ENCODE data around the gene KLHL41.

- TF ChIP-seq POLR2A (IDR thresholded peaks at IDR 0.05), result no peak
- TF ChIP-seq, protein P1, sequence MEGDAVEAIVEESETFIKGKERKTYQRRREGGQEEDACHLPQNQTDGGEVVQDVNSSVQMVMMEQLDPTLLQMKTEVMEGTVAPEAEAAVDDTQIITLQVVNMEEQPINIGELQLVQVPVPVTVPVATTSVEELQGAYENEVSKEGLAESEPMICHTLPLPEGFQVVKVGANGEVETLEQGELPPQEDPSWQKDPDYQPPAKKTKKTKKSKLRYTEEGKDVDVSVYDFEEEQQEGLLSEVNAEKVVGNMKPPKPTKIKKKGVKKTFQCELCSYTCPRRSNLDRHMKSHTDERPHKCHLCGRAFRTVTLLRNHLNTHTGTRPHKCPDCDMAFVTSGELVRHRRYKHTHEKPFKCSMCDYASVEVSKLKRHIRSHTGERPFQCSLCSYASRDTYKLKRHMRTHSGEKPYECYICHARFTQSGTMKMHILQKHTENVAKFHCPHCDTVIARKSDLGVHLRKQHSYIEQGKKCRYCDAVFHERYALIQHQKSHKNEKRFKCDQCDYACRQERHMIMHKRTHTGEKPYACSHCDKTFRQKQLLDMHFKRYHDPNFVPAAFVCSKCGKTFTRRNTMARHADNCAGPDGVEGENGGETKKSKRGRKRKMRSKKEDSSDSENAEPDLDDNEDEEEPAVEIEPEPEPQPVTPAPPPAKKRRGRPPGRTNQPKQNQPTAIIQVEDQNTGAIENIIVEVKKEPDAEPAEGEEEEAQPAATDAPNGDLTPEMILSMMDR (IDR thresholded peaks at IDR 0.05), result no peak
Observed at GRCh38 chr2:169478339-169478738, 31.2 kb upstream of the KLHL41 start.

Data from body of pancreas (tissue), 4 donors.